Measurements from ENCODE around the gene ULBP2. TPM values are rescaled to one million over a fixed set of nuclear protein-coding genes. Genes with fewer than 3 reads are reported as not detected.

ULBP2 gene
- total RNA-seq, 1 experiment from 2014 or later, result 4.9 TPM

DNA sequence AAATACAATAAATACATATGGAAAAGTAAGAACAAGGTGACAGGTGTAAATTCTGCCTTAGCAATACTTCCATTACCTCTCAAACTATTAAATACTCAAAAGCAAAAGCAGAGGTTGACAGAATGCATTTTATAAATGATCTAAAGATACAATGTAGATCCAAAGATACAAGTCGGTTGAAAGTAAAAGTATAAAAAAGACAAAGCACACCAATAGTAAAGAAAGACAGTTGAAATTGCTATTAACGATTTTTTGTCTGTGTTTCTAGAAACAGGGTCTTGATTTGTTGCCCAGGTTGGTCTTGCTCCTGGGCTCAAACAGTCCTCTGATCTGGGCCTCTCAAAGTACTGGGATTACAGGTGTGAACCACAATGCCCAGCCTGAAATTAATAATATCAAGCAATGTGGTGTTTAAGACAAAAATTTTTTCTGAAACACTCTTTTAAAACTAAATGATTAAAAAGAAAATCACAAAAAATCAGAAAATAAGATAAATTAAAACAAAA, 45.8 kb downstream of the ULBP2 start:
- POLR2A ChIA-PET, result no interaction called here
- TF ChIP-seq, protein P1, sequence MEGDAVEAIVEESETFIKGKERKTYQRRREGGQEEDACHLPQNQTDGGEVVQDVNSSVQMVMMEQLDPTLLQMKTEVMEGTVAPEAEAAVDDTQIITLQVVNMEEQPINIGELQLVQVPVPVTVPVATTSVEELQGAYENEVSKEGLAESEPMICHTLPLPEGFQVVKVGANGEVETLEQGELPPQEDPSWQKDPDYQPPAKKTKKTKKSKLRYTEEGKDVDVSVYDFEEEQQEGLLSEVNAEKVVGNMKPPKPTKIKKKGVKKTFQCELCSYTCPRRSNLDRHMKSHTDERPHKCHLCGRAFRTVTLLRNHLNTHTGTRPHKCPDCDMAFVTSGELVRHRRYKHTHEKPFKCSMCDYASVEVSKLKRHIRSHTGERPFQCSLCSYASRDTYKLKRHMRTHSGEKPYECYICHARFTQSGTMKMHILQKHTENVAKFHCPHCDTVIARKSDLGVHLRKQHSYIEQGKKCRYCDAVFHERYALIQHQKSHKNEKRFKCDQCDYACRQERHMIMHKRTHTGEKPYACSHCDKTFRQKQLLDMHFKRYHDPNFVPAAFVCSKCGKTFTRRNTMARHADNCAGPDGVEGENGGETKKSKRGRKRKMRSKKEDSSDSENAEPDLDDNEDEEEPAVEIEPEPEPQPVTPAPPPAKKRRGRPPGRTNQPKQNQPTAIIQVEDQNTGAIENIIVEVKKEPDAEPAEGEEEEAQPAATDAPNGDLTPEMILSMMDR (IDR thresholded peaks at IDR 0.05; ENCODE audit: insufficient read depth in 1 of 2, low read depth in 1 of 2, low read length in 1 of 2, severe bottlenecking in 1 of 2, unreplicated experiment in 1 of 2), result no peak
- no peak overlapping the region for H3K4me3 ChIP-seq (ENCODE audit: low read depth, low read length)
- intact Hi-C loops (cut with micrococcal nuclease; ENCODE audit: unreplicated experiment), result no loop called here
- H3K27ac Mint-ChIP-seq (ENCODE audit: unreplicated experiment), result no peak overlapping the region
- no peaks in the 10 kb centered on the region; the same call in 1 of the 2 replicates for H3K4me1 ChIP-seq
- H3K36me3 Mint-ChIP-seq (ENCODE audit: insufficient read depth, unreplicated experiment), result no peaks in the 10 kb centered on the region
- peaks cover 47% of the 10 kb centered on the region for H3K27me3 Mint-ChIP-seq (ENCODE audit: insufficient read depth, unreplicated experiment)
- no peaks in the 10 kb centered on the region for H3K36me3 ChIP-seq (ENCODE audit: control insufficient read depth, insufficient read depth, low read length)
- H3K9me3 ChIP-seq, result no peaks in the 10 kb centered on the region
- H3K4me3 Mint-ChIP-seq (ENCODE audit: unreplicated experiment), result no peak overlapping the region
- no TSS peak for BruUV-seq (replicated peaks)
- CTCF ChIA-PET, result no interaction called here
- no peaks in the 10 kb centered on the region for H3K9me3 Mint-ChIP-seq (ENCODE audit: unreplicated experiment)
- peaks cover 13% of the 10 kb centered on the region for H3K27me3 ChIP-seq (replicated peaks; ENCODE audit: control insufficient read depth, insufficient read depth, low read length)
- peaks cover 11% of the 10 kb centered on the region for H3K4me1 Mint-ChIP-seq (ENCODE audit: low read depth, unreplicated experiment)
- no peak for DNase-seq

DNA sequence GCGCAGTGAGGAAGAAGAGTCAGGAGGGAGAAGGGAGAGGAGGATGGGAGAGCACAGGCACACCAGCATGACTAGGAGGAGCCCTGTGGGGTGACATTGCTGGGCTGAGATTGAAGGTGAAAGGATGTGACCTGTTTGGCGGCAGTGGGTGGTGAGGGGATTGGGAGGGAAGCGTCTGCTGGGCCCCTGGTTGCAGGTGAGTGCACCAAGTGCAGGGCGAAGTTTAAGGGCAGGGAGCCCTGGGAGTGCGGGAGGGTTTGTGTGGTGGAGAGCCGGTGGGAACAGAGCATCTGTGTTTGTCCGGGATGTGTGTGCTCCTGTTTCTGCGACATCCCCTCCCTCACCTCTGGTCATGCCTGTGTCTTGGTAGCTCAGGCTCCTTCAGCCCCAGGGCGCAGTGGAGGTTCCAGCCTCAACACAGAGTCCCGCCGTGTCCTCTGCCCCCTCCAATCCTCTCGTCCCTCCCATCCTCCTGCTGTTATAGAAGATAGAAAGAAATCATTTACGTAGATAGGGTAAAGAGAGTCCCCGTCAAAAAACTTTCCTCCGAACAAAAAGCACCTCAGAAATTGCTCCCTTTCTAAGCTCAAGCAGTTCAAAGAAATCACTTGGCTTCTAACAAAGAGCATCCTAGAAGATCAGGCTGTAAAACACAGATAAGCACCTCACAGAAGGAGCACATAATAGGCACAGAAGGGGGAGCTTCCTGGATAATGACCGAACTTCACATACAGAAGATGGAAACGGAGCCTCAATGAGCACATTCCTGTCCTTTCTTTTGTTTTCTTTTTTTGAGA, 46.9 kb downstream of the ULBP2 start:
- Histone ChIP-seq H3K4me3 (ENCODE audit: low read depth, low read length) (no peak overlapping the region), H3K4me1 (no peaks in the 10 kb centered on the region; the same call in 1 of the 2 replicates), H3K27me3 (replicated peaks; ENCODE audit: control insufficient read depth, insufficient read depth, low read length) (peaks cover 13% of the 10 kb centered on the region), H3K9me3 (no peaks in the 10 kb centered on the region), H3K36me3 (ENCODE audit: control insufficient read depth, insufficient read depth, low read length) (no peaks in the 10 kb centered on the region)
- Mint-ChIP-seq H3K27ac (ENCODE audit: unreplicated experiment) (no peak overlapping the region), H3K4me1 (ENCODE audit: low read depth, unreplicated experiment) (peaks cover 11% of the 10 kb centered on the region), H3K4me3 (ENCODE audit: unreplicated experiment) (no peak overlapping the region), H3K36me3 (ENCODE audit: insufficient read depth, unreplicated experiment) (no peaks in the 10 kb centered on the region), H3K27me3 (ENCODE audit: insufficient read depth, unreplicated experiment) (peaks cover 48% of the 10 kb centered on the region), H3K9me3 (ENCODE audit: unreplicated experiment) (no peaks in the 10 kb centered on the region)
- no peak for DNase-seq
- BruUV-seq (replicated peaks), result no TSS peak
- CTCF ChIA-PET, result no interaction called here
- TF ChIP-seq, protein P1 (IDR thresholded peaks at IDR 0.05; ENCODE audit: insufficient read depth in 1 of 2, low read depth in 1 of 2, low read length in 1 of 2, severe bottlenecking in 1 of 2, unreplicated experiment in 1 of 2), result no peak
- intact Hi-C loops (cut with micrococcal nuclease; ENCODE audit: unreplicated experiment), result no loop called here
- POLR2A ChIA-PET, result no interaction called here

DNA sequence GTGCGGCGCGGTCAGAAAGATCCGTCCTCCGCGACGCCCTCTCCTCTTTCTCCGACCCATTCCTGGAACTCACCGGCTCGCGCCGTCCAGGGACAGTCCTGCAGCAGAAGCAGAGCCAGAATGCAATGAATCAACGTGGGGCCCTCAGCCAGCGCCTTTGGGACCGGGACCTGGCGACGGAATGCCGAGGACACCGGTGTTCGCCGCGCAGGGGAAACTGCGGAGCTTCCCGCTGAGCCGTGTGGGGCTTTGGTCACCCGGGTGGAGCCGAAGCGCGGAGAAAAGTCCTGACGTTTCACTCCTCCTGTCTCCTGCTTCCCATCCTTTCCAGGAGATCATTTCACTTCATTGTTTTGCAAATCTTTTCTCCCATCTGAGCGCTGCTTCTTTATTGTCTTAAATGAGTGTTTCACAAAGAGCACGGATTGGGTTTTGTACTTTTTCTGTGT, 48.4 kb downstream of the ULBP2 start:
- peak overlapping the region; percentile 15 for H3K4me3 ChIP-seq (ENCODE audit: low read depth, low read length)

More for the DNA sequence above, 48.4 kb downstream of the ULBP2 start:
- no peak overlapping the region for H3K27ac Mint-ChIP-seq (ENCODE audit: unreplicated experiment)
- intact Hi-C loops (cut with micrococcal nuclease; ENCODE audit: unreplicated experiment), result no loop called here
- Histone ChIP-seq H3K36me3 (ENCODE audit: control insufficient read depth, insufficient read depth, low read length) (no peaks in the 10 kb centered on the region), H3K9me3 (no peaks in the 10 kb centered on the region), H3K27me3 (replicated peaks; ENCODE audit: control insufficient read depth, insufficient read depth, low read length) (peaks cover 13% of the 10 kb centered on the region), H3K4me1 (no peaks in the 10 kb centered on the region; the same call in 1 of the 2 replicates)
- TF ChIP-seq, protein P1 (IDR thresholded peaks at IDR 0.05; ENCODE audit: insufficient read depth in 1 of 2, low read depth in 1 of 2, low read length in 1 of 2, severe bottlenecking in 1 of 2, unreplicated experiment in 1 of 2), result no peak
- H3K9me3 Mint-ChIP-seq (ENCODE audit: unreplicated experiment), result no peaks in the 10 kb centered on the region
- no TSS peak for BruUV-seq (replicated peaks)
- H3K4me1 Mint-ChIP-seq (ENCODE audit: low read depth, unreplicated experiment), result peaks cover 11% of the 10 kb centered on the region
- ChIA-PET POLR2A (no interaction called here), CTCF (no interaction called here)
- peaks cover 50% of the 10 kb centered on the region for H3K27me3 Mint-ChIP-seq (ENCODE audit: insufficient read depth, unreplicated experiment)
- H3K4me3 Mint-ChIP-seq (ENCODE audit: unreplicated experiment), result peak overlapping the region; percentile 72
- DNase-seq, result no peak
- H3K36me3 Mint-ChIP-seq (ENCODE audit: insufficient read depth, unreplicated experiment), result no peaks in the 10 kb centered on the region

Measured in Caco-2 (cell line).